GM18508 (cell line): ENCODE results near the gene FCGR3A.

Source experiments
- ATAC-seq: cut with Tn5 transposase; IDR thresholded peaks from one replicate; pipeline ENCODE4 v1.9.1; 2021; ENCODE audit warnings: moderate number of reproducible peaks; ENCODE audit not compliant: insufficient read depth, unreplicated experiment

FCGR3A gene

DNA sequence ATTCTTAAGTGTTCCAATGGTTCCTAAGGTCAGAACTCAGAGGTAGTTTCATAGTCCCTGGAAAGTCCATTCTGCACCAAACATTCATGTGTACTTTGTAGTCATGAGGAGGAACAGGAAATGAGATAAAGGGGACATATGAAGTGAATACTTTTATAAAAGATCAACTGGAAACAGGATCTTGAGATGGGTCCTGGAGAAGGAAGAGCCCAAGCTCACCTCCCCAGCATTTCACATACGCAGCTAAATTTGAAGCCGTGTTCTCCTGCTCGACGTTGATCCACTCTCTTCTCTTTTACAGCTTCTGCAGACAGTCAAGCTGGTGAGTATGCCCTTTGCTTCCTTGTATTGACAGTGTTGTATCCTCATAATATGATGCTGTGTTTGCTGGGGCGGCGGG, 43.9 kb downstream of the FCGR3A start:
- ATAC-seq = no peak

DNA sequence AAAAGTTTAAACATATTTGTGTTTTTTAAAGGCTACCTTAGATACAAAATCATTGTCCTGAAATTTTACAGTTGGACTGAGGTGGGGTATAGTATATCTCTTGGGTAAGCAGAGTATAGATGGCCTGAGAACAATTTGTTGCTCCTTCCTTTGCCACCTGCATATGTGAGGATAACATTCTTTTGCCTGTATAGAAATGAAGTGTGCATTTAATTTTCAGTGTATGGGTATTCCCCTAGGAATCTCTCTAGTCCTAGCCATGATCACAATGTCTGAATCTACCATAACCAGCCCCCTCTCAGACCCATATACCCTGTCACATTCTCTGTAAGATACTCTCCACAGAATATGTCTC, 46.2 kb downstream of the FCGR3A start:
- ATAC-seq = no peak

DNA sequence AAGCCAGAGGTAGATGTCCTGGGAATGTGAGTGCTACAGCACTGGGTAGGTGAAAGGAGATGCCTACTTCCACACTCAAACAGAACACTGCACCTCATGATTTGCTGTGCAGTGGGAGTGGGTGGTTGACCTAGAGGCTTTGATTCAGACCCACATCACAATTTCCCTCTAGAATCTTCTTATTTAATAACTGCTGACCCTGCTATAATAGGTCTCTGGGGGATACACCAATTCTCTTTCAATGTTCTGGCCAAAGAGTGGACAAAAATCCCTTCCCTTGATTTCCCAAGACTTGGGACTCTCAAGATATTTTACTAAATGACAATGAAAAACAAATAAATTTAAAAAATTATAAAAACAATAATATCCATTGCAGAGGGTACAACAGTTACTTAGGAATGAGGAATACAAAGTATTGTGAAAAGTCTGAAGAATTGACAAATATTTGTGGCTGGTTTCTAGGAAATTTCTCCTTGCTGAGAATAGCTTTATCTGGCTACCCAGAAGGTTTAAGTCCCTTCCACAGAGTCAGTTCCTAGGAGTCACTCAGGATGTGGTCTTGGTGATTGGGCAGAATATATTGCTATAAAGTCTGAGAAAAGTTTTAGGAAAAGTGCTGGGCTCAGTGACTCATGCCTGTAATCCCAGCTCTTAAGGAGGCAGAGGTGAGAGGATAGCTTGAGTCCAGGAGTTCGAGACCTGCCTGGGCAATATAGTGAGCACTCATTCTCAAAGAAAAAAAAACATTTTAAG, 46.8 kb downstream of the FCGR3A start:
- ATAC-seq = no peak

DNA sequence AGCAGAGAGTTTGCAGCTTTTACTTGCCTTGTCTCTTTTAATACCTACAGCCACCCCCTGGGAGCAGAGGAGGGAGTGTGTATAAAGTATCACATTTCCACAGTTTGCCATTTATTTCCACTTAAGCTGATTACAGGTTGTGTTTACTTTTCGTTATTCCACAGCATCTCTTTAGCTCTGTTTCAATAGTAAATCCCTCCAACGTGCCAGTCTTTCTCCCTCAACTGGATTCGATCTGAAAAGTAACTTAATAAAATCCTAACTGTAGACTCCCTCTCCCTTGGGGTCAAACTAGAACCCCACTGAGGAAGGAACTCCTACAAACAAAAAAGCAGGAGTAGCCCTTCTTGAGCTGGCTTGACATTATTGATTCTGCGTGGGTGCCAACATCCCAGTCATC, 47.4 kb downstream of the FCGR3A start:
- no peak for ATAC-seq

DNA sequence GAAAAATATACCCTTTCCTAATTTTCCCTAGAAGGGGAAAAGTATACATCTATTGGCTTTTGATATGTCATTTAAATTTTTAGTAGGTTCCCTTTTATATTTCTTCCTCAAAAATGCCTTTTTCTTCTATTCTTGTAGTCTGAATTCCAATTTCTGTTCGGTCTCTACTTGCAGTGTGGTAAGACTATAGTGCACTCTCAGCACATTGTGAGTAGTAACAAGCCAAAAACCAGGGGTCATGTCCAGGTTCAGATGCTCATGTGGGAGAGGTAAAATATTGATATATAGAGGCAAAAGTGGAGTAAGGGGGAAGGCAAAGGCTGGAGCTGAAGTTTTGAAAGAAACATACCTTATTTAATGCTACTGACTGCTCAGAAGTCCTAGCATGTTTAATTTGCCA, 48.4 kb downstream of the FCGR3A start:
- no peak for ATAC-seq

DNA sequence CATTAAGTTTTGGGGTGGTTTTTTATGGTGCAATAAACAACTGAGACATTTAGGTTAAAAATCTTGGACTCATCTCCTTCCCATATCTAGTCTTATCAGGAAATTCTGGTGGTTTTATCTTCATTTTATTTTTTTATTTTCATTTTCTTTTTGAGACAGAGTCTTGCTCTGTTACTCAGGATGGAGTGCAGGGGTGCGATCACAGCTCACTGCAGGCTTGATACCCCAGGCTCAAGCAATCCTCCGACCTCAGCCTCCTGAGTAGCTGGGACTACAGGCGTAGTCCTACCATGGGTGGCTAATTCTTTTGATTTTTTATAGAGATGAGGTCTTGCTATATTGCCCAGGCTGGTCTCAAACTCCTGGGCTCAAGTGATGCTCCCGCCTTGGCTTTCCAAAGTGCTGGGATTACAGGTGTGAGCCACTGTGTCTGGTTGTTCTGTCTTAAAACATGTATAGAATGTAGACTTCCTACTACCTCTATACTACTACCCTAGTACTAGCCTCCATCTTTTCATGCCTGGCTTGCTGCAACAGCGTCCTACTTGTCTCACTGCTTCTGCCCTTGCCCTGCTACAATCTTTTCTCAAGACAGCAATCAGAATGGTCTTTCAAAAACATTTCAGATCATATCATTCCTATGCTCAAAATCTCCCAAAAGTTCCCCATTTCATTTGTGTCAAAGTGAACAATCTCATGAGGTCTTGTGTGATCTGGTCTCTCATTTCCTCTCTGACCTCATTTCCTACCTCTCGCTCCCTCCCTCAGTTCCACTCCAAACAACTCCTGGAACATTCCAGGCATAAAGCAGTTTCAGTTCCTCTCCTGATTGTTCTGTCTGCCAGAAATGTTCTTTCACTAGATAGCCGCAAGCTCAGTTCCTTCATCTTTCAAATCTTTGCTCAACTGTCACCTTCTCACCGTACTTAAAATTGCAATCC, 50.2 kb downstream of the FCGR3A start:
- ATAC-seq = no peak

DNA sequence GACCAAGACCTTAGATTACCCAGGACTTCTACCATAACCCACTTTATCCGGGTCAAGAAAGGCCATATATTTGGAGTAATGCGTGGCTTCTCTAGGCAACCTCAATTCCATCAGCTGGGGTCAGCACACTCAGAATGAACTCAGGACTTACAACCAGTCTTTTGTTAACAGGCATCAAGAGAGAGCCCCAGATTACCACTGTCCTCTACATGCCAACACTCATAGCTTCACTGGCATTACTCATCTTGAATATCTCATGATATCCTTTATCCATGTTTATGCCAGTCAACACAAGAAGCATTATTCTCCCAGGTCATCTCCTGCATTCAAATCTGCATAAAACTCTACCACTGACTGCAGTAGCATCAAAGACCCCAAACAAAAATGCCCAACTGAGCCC, 51.0 kb downstream of the FCGR3A start:
- ATAC-seq = no peak

DNA sequence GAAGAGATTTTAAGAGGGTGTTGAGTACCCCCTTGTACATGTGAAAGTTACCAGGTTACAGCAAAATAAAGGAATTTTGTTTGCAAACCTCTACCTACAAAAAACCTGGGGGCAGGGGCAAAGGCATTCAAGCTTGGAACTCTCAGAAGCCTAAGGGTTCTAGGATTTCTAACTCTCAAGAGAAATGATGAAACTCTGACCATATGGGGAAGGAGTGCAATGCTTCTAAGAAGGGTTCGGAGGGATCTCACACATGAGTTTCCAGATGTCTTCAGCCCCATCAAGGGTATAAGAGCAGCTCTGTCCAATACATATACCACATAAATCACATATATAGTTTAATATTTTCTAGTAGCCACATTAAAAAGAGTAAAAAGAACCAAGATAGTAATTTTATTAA, 51.7 kb downstream of the FCGR3A start:
- ATAC-seq = no peak

DNA sequence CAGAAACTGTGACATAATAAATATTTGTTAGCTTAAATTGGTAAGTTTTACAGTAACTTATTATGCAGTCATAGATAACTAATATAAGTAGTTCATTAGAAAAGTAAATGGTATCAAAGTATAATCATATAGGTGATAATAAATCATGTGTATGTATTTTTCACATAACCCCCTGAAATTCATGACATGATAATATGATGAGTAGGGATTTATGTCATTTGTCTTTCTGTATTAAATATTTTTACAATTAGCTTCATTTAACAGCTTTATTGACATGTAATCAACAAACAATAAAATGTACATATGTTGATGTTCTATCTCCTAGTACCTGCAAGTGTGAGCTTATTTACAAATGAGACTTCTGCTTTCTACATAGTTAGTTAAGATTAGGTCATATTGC, 54.1 kb downstream of the FCGR3A start:
- ATAC-seq = no peak

DNA sequence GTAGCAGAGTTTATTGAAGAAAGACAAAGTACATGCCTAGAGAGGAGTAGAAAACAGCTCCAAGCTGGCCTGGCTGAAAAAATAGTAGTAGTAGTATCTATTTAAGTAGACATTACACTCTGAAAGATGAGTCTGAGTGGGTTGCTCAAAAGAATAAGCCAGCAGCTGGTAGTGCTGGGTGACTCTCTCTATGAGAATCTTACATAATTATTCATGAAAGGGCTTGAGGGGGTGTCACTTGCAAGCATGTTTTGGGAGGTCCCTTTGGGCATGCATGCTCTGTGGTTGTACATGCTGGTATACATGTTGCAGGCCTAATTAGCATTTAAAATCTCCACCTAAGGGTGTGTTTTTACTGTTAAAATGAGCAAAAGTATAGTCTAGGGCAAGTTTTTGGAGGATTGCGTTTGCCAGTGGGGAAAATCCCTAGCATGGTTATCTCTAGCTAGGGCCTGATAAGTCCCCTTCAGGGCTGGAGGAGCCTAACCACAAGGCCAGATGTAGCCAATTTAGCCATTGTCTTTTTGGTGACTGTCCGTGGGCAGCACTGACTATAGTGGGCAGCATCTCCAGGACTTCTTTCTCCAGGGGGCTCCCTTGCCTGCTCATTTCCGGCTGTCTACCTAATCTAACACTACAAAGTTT, 55.4 kb downstream of the FCGR3A start:
- ATAC-seq = no peak

DNA sequence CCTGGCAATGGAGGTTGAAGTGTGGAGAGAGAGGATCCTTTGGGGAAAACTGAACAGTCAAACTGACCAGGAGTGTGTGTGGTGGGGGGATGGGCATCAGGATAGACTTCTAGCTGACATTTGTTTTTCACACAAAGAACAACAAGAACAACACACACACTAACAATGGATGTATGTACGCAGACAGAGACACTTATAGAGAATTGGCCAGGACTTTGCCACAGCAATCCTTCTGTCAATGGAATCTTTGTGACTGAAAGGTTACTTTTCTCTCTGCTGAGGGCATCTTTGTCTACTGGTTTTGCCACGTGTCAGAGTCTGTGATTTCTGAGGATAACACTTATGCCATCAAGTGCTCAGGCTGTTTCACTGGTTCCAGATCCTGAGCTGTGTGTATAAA, 56.8 kb downstream of the FCGR3A start:
- no peak for ATAC-seq
